Umbilical cord (tissue), 2 donors: Measurements from ENCODE around the gene C6orf15. TPM values are rescaled to one million over a fixed set of nuclear protein-coding genes. Genes with fewer than 3 reads are reported as not detected.
A peak's percentile ranks its signal among the peaks of the same experiment; 100 is the strongest.

Source experiments
- DNase-seq: peaks from one replicate; pipeline ENCODE4 v3.0.0-alpha.2; 2015; ENCODE audit warnings: low spot score
- total RNA-seq: library from RNA; depleted of rRNA; stranded (reverse); fragments of >200 nt; gene quantifications from one replicate; pipeline ENCODE4 v1.2.3, GENCODE V29; 2014; ENCODE audit warnings: low replicate concordance; ENCODE audit not compliant: insufficient read depth

Gene C6orf15
- total RNA-seq, 1 donor from 2014 or later, result not detected

DNA sequence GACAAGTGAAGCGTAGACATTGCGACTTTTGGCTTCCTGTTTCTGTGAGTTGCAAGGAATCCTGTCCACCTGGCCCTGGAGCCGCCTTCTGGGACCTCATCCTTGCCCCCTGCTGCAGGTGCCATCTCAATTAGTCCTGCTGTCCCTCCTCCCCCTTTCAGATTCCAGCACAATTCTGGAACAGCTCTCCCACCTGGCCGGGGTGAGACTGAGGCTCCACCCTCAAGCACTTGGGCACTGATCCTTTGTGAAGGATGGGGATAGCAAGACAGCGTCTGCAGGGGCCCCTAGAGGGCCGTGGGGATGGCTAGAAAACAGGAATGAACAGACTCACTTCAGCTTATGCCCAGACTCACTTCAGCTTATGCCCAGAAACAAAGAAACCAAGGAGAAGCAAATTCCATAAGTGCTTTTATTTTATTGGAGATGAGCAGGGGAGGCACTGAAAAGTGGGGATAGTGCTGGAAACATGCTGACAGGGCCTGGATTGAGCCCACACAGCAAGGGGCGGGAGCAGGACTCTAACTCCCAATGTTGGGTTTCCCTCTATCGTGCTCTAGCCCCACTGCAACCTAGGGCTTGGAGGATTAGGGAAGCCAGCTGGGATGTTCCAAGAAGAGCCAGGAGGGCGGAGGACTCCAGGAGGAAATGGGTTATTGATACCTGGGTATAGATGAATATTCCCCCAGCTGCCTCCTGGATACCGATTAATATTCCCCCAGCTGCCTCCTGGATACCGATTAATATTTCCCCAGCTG is 1.4 kb downstream of the C6orf15 start:
- DNase-seq, result no peak

DNA sequence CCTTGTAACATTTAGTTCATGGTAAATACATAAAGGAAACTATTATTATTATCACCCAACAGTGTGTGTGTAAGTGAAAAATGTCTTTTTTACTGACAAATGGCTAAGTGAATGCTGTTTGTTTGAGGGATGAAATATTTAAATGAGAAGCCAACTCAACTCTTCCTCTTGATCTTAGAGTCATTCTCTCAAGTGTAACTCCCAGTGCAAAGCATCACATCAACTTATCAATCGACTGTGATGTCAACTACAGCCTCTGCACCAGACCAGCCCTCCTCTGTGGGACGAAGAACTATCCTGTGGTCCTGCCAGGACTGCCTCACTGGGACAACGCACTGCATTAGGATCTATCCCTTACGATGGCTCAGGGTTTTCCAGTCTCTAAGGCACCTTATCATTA is 5.3 kb downstream of the C6orf15 start:
- no peak for DNase-seq

DNA sequence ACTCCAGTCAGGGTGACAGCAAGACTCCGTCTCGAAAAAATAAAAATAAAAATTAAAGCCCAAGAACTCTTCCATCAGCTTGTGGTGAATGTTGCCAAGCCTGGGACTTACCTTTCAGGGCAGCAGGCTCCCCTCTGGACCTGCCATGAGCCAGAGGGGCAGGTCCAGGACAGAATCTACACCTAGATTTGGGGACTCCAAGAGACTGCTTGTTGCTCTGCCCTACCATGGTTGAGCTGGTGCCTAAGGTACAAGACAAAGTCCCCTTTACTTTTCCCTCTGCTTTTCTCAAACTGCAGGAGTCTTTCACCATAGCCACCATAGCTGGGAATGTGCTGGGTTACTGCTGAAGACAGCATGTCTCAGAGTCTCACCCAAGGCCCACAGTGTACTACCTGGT is 9.2 kb downstream of the C6orf15 start:
- no peak for DNase-seq

- no peak for DNase-seq
Observed at GRCh38 chr6:31098449-31098938, 13.9 kb downstream of the C6orf15 start.

GRCh38 chr6:31096656-31097055 is 15.7 kb downstream of the C6orf15 start:
- no peak for DNase-seq

DNA sequence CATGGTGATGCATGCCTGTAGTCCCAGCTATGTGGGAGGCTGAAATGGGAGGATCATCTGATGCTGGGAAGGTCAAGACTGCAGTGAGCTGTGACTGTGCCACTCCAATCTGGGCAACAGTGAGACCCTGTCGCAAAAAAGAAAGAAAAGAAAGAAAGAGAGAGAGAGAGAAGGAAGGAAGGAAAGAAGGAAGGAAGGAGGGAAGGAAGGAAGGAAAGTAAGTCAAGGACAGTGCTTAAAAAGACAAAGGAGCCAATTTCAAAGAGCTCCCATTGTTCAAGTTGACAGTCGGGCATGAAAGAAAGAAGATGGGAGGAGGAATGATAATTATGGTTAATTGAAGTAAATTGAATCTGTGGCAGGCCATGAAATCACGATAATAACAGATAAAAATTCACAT is 16.2 kb downstream of the C6orf15 start:
- no peak for DNase-seq

DNA sequence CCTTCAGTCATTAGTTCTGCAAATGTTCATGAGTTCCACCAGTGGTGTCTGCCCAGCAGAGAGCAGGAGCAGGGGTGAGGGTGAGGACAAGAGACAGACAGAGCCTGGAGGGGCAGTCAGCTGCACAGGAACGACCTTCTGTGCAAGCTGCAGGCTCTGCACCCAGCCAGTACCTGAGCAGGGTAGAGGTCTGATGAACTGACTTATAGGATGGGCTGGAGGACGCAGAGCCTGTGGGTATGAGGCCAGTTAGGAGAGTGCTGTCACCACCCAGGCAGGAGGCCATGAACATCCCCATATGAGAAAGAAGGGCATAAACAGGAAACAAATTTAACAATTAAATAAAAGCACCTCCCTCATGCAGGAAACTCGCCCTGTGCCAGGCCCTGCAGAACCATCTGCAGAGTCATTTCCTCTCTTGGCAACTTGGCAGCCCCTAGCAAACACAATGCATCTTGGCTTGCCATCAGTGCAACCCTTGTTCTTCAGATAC is 17.9 kb downstream of the C6orf15 start:
- no peak for DNase-seq

- no peak for DNase-seq
Observed at GRCh38 chr6:31092769-31093505, 19.4 kb downstream of the C6orf15 start.

- DNase-seq, result no peak
Observed at GRCh38 chr6:31092238-31092637, 20.1 kb downstream of the C6orf15 start.

GRCh38 chr6:31091680-31092079 is 20.7 kb downstream of the C6orf15 start:
- no peak for DNase-seq

DNA sequence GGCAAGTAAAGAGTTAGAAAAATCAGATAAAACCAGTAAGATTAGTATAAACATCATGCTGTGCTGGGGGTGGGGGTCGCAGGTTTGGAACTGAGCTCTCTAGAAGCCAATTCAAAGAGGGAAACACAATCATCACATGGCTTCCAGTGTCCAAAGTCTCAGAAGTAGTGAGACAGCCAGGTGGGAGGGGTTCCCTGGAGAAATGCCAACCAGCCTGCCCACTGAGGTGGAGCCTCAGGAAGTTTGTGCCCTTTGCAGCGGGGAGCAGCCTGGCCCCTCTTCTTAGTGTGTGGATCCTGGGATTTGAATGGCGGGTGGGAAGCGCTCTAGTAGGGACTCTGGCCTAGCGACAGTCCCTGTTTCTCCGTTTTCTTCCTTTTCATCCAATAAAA is 21.4 kb downstream of the C6orf15 start:
- no peak for DNase-seq

GRCh38 chr6:31090275-31090972 is 22.0 kb downstream of the C6orf15 start:
- DNase-seq, result no peak

DNA sequence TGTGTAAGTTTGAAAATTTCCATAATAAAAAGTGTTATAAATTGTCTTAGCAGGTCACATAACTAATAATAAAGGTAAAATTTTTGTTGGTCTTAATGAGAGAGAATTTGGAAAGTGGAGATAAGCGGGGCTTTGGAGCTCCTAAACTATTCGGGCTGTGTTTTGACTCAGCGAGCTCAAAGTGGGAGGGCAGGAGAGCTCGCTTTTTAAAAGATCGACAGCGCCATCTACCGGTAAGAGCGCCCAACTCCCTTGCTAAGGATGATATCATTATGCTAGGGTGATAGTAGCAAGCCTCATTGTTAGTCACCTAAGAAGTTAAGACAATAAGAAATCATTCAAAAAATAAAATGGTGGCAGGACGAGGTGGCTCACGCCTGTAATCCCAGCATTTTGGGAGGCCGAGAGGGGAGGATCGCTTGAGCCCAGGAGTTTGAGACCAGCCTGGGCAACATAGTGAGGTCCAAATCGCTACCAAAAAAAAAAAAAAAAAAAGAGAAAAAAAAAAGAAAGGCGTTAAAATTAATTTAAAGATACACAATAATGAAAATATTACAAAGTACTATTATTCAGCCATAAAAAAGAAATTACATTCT is 24.8 kb downstream of the C6orf15 start:
- peak; percentile 95 for DNase-seq

- peak; percentile 70 for DNase-seq
Observed at GRCh38 chr6:31086788-31087440, 25.5 kb downstream of the C6orf15 start.

GRCh38 chr6:31083742-31084354 is 28.5 kb downstream of the C6orf15 start:
- peak; percentile 97 for DNase-seq

- no peak for DNase-seq
Observed at GRCh38 chr6:31081872-31082271, 30.5 kb downstream of the C6orf15 start.

DNA sequence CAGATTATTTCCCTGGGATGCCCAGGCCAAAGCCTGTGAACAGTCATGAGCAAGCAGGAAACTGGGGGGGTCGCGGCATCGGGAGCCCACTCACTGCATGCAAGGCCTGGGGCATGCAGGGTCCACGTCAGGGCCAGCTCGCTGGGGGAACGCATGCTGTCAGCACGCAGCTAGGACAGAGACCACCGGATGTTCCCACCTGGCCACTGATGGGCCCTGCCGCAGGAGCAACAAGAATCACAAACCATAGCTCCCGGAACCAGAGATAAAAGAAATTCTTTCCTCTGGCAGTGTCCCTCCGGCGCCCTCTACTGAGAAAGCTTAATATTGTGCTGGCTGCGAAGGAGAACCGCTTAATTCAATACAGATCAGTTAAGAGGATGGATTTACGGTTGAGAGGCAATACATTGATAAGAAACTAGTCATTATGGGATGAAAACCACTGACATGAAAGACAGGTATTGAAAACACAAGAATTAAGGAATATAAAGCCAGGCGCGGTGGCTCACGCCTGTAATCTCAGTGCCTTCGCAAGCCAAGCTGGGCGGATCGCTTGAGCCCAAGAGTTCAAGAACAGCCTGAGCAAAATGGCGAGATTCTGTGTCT is 32.6 kb downstream of the C6orf15 start:
- peak; percentile 74 for DNase-seq

DNA sequence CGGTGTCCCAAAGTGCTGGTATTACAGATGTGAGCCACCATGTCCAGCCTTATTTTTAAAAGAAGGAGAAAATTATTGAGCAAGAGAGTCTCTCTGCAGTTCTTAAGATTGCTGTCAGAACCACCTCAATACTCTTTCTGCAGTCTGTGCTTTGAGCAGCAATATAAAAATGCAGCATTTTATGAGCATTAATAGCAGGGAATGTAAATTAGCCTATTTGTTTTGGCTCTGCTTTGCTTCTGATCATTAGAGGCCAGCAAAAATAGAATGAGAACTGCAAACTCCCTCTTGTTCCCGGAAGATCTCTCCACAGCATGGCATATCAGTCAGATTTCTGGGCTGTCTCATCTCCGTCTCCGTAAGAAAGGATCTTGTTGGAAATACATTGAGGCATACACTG is 35.8 kb downstream of the C6orf15 start:
- no peak for DNase-seq

- DNase-seq, result no peak
Observed at GRCh38 chr6:31075528-31075927, 36.8 kb downstream of the C6orf15 start.

- peak; percentile 74 for DNase-seq
Observed at GRCh38 chr6:31074401-31074800, 38.0 kb downstream of the C6orf15 start.
